GM18868 (cell line): Measurements from ENCODE around the gene MICOS13.
A peak's percentile ranks its signal among the peaks of the same experiment; 100 is the strongest.
"Not testable (repeated sequence)": the region's sequence is repeated elsewhere in the genome, so short reads cannot be mapped to it uniquely, and the experiment has no call there.

Experiments used
- ATAC-seq: cut with Tn5 transposase; IDR thresholded peaks from one replicate; pipeline ENCODE4 v1.9.1; 2021; ENCODE audit warnings: mild to moderate bottlenecking, moderate library complexity; ENCODE audit not compliant: unreplicated experiment

The MICOS13 gene

DNA sequence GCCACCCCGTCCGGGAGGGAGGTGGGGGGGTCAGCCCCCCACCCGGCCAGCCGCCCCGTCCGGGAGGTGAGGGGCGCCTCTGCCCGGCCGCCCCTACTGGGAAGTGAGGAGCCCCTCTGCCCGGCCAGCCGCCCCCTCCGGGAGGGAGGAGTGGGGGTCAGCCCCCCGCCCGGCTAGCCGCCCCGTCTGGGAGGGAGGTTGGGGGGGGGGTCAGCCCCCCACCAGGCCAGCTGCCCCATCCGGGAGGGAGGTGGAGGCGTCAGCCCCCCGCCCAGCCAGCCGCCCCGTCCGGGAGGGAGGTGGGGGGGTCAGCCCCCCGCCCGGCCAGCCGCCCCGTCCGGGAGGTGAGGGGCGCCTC lies 21.7 kb upstream of the MICOS13 start:
- ATAC-seq = not testable (repeated sequence)

DNA sequence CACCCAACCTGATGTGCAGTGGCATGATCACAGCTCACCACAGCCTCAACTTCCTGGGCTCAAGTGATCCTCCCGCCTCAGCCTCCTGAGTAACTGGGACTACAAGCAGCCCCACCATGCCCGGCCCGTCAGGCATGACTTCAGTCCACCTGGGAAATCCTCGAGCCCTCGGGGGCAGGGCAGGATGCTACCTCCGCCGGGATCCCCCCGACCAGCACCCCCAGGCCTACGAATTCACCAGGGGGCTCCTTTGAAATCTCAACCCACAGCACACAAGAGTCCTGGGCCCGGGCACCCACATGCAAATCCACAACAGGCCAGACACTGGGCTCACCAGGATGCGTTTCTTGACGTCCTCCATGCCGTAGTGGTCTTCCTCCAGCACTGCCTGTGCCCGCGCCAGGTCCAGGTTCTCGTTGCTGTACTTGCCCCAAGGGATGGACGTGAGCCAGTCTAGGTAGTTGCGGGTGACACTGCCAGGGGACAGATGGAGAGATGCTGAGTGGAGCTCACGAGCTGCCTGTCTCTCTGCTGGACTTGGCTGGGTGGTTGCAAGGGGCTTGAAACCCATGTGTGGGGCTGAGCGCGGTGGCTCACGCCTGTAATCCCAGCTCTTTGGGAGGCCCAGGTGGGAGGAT lies 20.3 kb upstream of the MICOS13 start:
- ATAC-seq = no peak

DNA sequence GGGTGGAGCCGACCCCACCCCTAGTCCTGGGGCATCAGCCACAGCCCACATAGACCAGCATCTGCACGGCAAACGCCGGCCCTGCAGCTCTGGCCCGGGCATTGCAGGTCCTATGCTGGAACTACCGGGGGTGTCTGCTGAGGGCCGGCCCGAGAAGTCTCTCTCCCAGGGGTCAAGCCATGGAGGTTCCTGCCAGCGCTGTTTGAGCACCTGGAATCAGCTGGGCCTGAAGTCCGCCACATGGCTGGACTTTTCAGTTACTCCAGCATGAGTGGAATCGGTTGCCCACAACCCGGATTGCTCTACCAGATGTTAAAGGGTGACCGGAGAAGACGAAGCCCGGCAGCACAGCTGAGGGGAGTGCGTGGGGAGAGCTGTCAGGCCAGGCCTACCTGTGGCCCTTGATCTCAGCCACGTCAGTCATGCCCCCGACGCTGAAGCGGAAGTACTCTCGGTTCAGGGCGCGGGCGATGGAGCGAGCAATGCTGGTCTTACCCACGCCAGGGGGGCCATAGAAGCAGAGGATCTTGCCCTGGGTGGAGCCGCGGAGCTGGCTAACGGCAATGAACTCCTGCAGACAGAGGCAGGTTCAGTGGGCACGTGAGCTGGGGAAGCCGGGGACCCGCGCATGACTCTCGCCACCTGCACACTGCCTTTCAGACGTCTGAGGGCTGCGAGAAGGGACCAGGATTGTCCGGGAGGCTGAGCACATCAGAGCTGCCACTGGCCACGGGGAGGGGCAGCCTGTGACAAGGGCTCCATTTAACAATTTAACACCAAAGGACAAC lies 18.5 kb upstream of the MICOS13 start:
- ATAC-seq = no peak

DNA sequence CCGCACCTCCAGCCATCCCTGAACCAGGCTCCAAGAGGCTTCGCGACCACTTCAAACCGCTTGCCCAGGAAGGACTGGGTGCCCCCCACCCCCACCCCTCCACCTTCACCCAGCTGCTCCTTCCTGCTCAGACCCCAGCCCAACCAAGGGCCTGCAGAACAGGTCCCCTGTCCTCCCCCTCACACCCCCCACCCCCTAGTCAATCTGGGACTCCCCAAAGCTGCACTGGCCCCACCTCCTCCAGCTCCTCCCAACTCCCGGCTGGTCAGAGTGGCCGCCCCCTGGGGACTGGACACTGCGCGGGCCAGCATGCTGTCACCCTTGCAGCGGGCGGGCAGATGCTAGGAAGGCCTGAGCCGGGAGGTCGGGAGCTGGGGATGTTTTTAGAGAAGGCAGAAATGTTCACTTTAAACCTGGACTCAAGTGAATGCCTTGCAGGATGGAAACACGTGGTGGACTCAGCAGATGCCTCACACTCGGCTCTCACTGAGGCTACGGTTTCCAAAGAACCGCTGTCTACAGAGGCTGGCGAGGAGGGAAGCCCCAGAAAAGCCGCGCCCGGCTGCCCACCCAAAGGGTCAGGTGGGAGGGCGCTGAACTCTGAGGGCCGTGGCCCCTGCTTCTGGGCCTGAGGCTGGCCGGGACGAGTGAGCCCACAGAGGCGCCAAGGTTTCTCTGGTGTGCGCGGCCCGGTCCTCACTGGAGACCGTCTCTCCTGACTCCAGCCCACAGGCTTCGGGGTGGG lies 17.7 kb upstream of the MICOS13 start:
- no peak for ATAC-seq

DNA sequence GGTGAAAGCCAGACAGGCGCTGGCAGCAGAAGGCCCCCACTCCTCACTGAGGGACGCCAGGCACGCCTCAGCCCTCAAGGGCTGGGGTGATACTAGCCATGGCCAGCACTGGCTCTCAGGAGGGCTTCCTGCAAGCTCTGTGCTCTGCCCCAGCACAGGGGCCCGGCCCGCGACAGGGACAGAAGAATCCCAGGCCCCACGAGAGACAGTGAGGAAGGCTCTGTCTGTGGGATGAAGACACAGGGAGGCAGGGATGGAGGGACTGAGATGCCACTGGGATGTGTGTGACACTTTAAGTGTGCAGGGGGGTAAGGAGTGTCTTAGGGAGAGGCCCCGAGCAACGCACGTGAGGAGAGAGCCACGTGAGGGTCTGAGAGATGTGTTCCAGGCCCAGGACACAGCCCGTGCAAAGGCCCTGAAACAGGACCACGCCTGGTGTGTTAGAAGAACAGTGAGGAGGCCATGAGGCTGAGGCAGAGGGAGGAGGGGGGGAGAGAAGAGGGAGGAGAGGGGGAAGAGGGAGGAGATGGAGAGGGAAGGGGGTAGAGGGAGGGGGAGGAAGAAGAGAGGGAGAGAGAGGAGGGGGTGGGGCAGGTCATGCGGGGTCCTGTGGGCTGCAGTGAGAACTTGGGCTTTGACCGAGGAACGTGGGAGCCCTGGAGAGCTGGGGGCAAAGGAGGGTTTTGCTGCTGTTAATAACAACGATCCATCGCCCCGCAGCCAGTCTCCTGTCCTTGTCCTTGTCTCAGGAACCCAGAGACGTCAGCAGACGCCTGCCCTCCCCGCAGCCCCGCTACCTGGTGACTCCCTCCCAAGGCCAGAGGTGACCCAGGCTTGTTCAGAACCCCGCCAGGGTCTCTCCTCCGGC lies 16.9 kb upstream of the MICOS13 start:
- no peak for ATAC-seq

DNA sequence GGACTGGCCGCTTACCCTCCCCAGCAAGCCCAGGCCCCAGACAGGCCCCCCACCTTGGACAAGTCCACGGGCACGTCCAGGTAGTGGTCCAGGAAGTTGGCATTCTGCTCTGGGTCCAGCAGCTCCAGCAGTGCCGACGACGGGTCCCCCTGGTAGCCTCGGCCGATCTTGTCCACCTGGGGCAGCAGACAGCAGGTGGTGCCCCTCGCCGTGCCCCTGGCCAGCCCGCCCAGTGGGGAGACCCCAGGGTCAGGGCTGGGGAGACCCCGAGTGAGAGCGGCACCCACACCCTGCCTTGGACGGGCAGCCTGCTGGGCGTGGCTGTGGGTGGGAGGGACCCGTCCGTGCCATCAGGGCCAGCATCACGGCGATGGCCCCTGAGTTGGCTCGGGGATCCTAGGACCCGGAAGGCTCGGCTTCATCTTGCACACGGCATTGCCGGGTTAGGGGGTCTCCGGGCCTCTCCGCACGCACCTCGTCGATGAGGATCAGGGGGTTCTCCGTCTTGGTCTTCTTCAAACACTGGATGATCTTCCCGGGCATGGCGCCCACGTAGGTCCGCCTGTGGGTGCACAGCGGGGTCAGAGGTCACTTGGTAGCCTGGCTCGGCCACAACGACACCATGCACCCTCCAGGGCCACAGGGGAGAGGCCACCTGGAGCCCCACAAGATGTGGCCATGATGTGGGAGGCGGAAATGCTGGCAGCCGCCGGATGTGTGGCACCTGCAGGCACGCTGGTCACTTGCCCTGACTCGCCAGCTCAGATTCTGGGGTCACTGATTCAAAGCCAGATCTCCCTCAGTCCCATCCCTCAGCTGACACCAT lies 16.1 kb upstream of the MICOS13 start:
- no peak for ATAC-seq

DNA sequence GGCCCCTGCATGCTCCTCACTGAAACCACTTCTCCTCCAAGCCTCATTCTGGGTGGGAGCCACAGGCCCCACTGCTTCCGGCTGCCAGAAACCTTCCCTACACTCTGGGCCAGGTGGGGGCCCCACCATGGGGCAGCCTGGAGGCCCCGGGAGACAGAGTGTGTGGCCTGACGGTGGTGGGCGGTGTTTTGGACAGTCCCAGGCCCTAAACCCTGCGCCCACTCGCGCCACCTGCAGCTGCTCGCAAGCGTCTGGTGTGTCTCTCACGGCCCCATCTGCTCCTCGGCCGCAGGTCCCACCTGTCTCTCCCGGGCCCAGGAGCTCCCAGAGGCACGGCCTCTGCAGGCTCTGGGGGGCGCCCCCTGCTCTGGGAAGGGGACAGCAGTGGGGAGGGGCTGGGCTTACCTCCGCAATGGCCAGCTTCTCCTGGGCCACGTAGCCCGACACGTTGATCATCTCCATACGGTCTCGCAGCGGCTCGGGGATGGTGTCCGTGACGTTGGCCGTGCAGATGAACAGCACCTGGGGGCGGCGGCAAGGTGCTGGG lies 15.4 kb upstream of the MICOS13 start:
- ATAC-seq = no peak

- no peak for ATAC-seq
These were observed 14.8 kb upstream of the MICOS13 start for GRCh38 chr19:5694956-5695648.

DNA sequence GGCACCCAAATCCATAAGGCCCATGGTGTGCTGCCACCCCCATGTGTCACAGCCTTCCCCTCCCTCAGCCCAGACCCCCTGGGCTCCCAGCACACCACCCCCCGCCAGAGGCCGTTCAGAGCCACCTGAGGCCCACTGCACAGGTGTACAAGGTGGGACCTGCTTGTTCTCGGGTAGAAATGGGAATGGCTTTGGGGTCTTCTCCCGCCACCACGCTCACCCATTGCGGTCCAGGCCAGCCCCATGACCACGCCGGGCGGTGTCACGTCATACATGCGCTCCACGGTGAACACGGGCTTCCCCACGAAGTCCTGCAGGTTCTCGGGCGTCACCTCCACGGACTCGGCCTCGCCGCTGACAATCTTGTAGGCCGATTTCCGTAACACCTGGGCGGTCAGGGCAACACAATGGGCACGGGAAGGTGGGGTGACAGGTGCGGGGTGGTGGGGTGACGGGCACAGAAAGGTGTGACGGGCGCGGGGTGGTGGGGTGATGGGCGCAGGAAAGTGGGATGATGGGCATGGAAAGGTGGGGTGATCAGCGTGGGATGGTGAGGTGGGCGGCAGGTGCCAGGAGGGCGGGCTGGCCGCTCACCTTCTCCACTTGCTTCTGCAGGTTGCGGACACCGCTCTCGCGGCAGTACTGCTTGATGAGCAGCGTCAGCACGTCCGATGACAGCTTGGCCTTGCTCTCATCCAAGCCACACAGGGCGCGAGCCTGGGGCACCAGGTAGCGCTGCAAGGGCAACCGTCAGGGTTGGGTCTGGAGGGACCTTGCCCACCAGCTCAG lies 14.0 kb upstream of the MICOS13 start:
- no peak for ATAC-seq

- no peak for ATAC-seq
These were observed 13.2 kb upstream of the MICOS13 start for GRCh38 chr19:5693195-5694166.

GRCh38 chr19:5692723-5693194 lies 12.4 kb upstream of the MICOS13 start:
- ATAC-seq = no peak

GRCh38 chr19:5691822-5692722 lies 11.8 kb upstream of the MICOS13 start:
- ATAC-seq = no peak

DNA sequence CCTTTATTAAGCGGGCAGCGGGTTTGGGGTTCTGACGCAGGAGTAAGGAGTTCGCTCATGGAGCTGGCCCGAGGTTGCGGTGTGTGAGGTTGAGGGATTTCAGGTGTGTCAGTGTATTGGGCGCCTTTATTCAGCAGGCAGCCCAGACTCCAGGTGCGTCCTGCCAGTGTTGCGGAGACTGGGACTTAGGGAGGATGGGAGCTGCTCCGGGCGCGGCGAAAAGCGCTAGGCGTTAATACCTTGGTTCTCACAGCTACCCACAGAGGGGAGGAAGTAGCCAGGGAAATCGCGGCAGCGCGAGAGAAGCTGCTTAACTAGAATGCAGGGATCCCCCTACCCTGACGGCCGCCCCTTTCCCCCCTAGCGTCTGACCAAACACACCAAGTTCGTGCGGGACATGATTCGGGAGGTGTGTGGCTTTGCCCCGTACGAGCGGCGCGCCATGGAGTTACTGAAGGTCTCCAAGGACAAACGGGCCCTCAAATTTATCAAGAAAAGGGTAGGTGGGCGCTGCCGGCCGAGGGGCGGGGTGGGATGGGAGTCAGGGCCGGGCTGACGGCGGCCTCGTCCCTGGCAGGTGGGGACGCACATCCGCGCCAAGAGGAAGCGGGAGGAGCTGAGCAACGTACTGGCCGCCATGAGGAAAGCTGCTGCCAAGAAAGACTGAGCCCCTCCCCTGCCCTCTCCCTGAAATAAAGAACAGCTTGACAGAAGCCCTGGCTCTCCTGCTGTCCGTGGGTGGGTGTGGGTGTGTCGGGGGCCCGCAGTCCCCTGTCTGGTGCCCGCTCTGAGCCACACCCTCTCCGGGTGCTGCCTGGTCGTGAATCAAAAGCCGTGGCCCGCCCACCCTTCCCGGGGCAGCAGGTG lies 10.9 kb upstream of the MICOS13 start:
- ATAC-seq = no peak

DNA sequence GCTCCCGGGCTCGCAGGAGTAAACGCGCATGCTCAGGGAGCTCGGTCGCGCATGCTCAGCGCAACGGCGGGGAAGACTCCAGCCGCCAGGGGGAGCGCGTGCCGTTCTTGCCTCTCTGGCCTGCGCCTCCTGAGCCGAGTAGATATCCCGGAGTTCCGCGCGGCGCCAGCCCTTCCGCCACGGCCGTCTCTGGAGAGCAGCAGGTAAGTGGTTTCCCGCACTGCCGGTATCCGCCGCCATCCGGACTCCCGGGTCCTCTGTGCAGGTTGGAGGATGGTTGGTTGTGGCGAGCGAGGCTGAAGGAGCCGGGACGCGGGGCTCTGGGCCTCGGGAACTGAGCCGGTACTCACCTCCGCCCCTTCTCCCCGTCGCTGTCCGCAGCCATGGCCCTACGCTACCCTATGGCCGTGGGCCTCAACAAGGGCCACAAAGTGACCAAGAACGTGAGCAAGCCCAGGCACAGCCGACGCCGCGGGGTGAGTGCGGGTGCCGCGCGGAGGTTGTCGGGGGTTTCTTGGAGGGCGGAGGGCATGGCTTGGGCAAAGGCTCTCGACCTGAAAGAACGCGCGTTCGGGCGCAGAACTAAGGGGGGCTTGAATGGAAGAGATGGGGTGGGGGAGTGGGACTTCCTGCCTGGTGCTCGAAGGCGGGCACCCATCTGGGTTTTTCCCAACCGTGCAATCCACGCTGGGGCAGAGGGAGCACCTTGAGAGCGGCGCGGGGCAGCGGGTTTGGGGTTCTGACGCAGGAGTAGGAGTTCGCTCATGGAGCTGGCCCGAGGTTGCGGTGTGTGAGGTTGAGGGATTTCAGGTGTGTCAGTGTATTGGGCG lies 10.0 kb upstream of the MICOS13 start, which contains the start of gene RPL36:
Gene RPL36, plus strand, starts transcription at position 171 of the 830 bp plus-strand sequence. Its CDS starts 213 bp downstream, at position 384.
- ATAC-seq = peak; percentile 38
